Ramos (cell line): ENCODE results near the gene PLA1A.
"Not testable (repeated sequence)": the region's sequence is repeated elsewhere in the genome, so short reads cannot be mapped to it uniquely, and the experiment has no call there.

Experiments
- in situ Hi-C: fragments of 300-500 bp; cut with MboI; formaldehyde crosslinking; loops from one replicate; pipeline ENCODE4 v1.14.3; 2022; ENCODE audit warnings: low sequenced_read_pairs; ENCODE audit not compliant: unreplicated experiment

PLA1A gene

GRCh38 chr3:119571688-119572087, 26.0 kb upstream of the PLA1A start:
- in situ Hi-C loops: no loop called here

- in situ Hi-C loops: no loop called here
Measured at GRCh38 chr3:119575507-119575906, 22.2 kb upstream of the PLA1A start.

GRCh38 chr3:119579366-119580066, 18.2 kb upstream of the PLA1A start, which contains the start of gene ADPRH:
Gene ADPRH (plus strand): TSS chr3:119579492. CDS start chr3:119582170, 2,678 bp downstream.
- in situ Hi-C loops: no loop called here

GRCh38 chr3:119580067-119580760, 17.5 kb upstream of the PLA1A start:
- in situ Hi-C loops: no loop called here

GRCh38 chr3:119582178-119582577, 15.5 kb upstream of the PLA1A start:
- in situ Hi-C loops: no loop called here

- in situ Hi-C loops: no loop called here
Measured at GRCh38 chr3:119585208-119585607, 12.5 kb upstream of the PLA1A start.

GRCh38 chr3:119585856-119586570, 11.7 kb upstream of the PLA1A start:
- in situ Hi-C loops: no loop called here

- in situ Hi-C loops: no loop called here
Measured at GRCh38 chr3:119586733-119587172, 10.9 kb upstream of the PLA1A start.

- in situ Hi-C loops: no loop called here
Measured at GRCh38 chr3:119588112-119588511, 9.6 kb upstream of the PLA1A start.

- in situ Hi-C loops: no loop called here
Measured at GRCh38 chr3:119589102-119589773, 8.4 kb upstream of the PLA1A start.

- in situ Hi-C loops: no loop called here
Measured at GRCh38 chr3:119590706-119591105, 7.0 kb upstream of the PLA1A start.

- in situ Hi-C loops: no loop called here
Measured at GRCh38 chr3:119592861-119593260, 4.8 kb upstream of the PLA1A start.

GRCh38 chr3:119594066-119594465, 3.6 kb upstream of the PLA1A start:
- in situ Hi-C loops: no loop called here

- in situ Hi-C loops: not testable (repeated sequence)
Measured at GRCh38 chr3:119594929-119595328, 2.8 kb upstream of the PLA1A start.

- in situ Hi-C loops: no loop called here
Measured at GRCh38 chr3:119595639-119596334, 1.9 kb upstream of the PLA1A start.

- in situ Hi-C loops: no loop called here
Measured at GRCh38 chr3:119596398-119596797, 1.3 kb upstream of the PLA1A start.

GRCh38 chr3:119598410-119599098, 869 bp downstream of the PLA1A start:
- in situ Hi-C loops: no loop called here

- in situ Hi-C loops: no loop called here
Measured at GRCh38 chr3:119599558-119600174, 2.0 kb downstream of the PLA1A start.

- in situ Hi-C loops: no loop called here
Measured at GRCh38 chr3:119600732-119601131, 3.0 kb downstream of the PLA1A start.
